Upper lobe of right lung (tissue), 1 donor: ENCODE results near the gene P2RY2. TPM values are rescaled to one million over a fixed set of nuclear protein-coding genes. Genes with fewer than 3 reads are reported as not detected.

Source experiments
- ATAC-seq: fragments of 200-7000 bp; cut with Tn5 transposase; one replicate; pipeline ENCODE4 v1.9.1; 2020; ENCODE audit warnings: mild to moderate bottlenecking, moderate library complexity
- DNase-seq: peaks from one replicate; pipeline ENCODE4 v3.0.0-alpha.2; 2020
- H3K27ac ChIP-seq: fragments of 200-600 bp; one replicate; pipeline ENCODE4 v1.8.0; 2022
- H3K27me3 ChIP-seq: fragments of 200-600 bp; one replicate; pipeline ENCODE4 v1.8.0; 2022; ENCODE audit warnings: mild to moderate bottlenecking
- H3K36me3 ChIP-seq: fragments of 200-600 bp; one replicate; pipeline ENCODE4 v1.8.0; 2022
- H3K4me1 ChIP-seq: fragments of 200-600 bp; one replicate; pipeline ENCODE4 v1.8.0; 2022
- H3K4me3 ChIP-seq: fragments of 200-600 bp; one replicate; pipeline ENCODE4 v1.8.0; 2022; ENCODE audit warnings: mild to moderate bottlenecking
- H3K9me3 ChIP-seq: fragments of 200-600 bp; one replicate; pipeline ENCODE4 v1.8.0; 2022
- CTCF ChIP-seq: fragments of 200-600 bp; IDR thresholded peaks from one replicate; pipeline ENCODE4 v1.8.0; 2022; ENCODE audit warnings: antibody characterized with exemption
- intact Hi-C: fragments of 100-400 bp; cut with DNase I; formaldehyde crosslinking; loops from one replicate; pipeline ENCODE4 v1.11.0; 2022
- total RNA-seq: library from RNA; stranded (reverse); fragmentation: NEBNext Ultra II Directional; extraction: Animal tissue kit (Norgen Biotek cat#: 25700); gene quantifications from one replicate; pipeline ENCODE4 v1.2.1, GENCODE V29; 2021
- donor health status: DM: no; HTN: yes; CAD: no; lungs with severe emphysema.

P2RY2 gene
- total RNA-seq, 1 donor from 2014 or later, result 7.4 TPM

DNA sequence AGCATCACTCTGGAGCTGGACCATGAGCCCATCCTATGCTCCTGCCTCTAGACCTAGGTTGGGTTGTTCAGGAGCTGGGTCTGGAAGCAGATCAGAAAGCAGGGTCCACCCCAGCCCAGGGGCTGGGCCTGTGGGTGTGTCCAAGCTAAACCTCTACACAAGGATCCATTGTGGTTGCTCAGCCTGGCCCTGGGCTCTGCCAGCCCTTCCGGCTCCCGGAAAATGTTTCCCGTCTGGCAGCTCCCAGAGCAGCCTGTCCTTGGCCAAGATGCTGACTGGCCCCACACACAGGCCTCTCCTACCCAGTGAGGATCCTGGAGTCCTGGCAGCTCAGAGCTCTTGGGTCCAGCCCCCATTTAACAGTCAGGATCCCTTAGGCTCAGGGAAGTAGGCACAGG, 40.7 kb upstream of the P2RY2 start:
- DNase-seq (no peak), ATAC-seq (peak; percentile 35)
- H3K27ac ChIP-seq, result peak overlapping the region; percentile 47
- intact Hi-C loops, result loop anchor here (10.0 kb wide), 1 partner anchor 453 kb away; no protein-coding TSS in a partner anchor
- H3K4me3 ChIP-seq, result no peak overlapping the region
- H3K4me1 ChIP-seq, result peaks cover 26% of the 10 kb centered on the region
- TF ChIP-seq CTCF, result no peak
- no peaks in the 10 kb centered on the region for H3K36me3 ChIP-seq
- no peaks in the 10 kb centered on the region for H3K9me3 ChIP-seq
- H3K27me3 ChIP-seq, result no peaks in the 10 kb centered on the region

- Histone ChIP-seq H3K4me3 (no peak overlapping the region), H3K9me3 (no peaks in the 10 kb centered on the region), H3K4me1 (peaks cover 26% of the 10 kb centered on the region), H3K27me3 (no peaks in the 10 kb centered on the region), H3K27ac (peak overlapping the region; percentile 47), H3K36me3 (no peaks in the 10 kb centered on the region)
- peak; percentile 81 for TF ChIP-seq CTCF
- peak; percentile 89 for DNase-seq
- ATAC-seq, result peak; percentile 96
- intact Hi-C loops, result loop anchor here (10.0 kb wide), 1 partner anchor 453 kb away; no protein-coding TSS in a partner anchor
Observed at GRCh38 chr11:73177778-73178539, 40.1 kb upstream of the P2RY2 start.

GRCh38 chr11:73178681-73179080, 39.4 kb upstream of the P2RY2 start:
- no peak for ATAC-seq
- peaks cover 26% of the 10 kb centered on the region for H3K4me1 ChIP-seq
- no peak for DNase-seq
- H3K9me3 ChIP-seq, result no peaks in the 10 kb centered on the region
- no peak overlapping the region for H3K4me3 ChIP-seq
- H3K27ac ChIP-seq, result no peak overlapping the region
- no peaks in the 10 kb centered on the region for H3K36me3 ChIP-seq
- no peak for TF ChIP-seq CTCF
- intact Hi-C loops, result loop anchor here (10.0 kb wide), 1 partner anchor 454 kb away; no protein-coding TSS in a partner anchor
- no peaks in the 10 kb centered on the region for H3K27me3 ChIP-seq

DNA sequence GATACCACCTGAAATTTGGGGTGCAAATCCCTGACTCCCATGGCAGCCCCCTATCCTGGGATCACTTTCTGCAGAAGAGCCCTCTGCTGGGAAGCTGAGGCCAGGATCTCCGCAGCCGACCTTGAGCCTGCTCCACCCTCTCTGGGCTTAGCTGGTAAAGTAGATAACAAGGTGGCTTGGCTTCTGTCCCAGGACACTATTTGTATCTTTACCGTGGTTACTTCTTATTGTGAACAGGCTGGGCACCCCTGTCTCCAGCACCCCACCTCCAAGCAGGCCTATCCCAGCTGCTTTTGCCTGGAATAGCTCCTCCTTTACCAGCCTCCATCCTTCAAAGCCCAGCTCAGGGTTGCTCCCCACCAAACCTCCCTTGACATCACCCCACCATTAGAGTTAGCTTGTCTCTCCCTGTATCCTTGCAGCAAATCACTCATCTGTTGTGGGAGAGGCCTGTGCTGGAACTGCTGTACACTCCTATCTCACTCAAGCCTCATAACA, 35.2 kb upstream of the P2RY2 start:
- Histone ChIP-seq H3K4me3 (no peak overlapping the region), H3K9me3 (no peaks in the 10 kb centered on the region), H3K27me3 (no peaks in the 10 kb centered on the region), H3K27ac (no peak overlapping the region), H3K36me3 (no peaks in the 10 kb centered on the region), H3K4me1 (peaks cover 18% of the 10 kb centered on the region)
- intact Hi-C loops, result loop anchor here (5.0 to 10.0 kb wide), 2 partner anchors 52 to 351 kb away; no protein-coding TSS in a partner anchor
- no peak for TF ChIP-seq CTCF
- ATAC-seq, result no peak
- DNase-seq, result no peak

GRCh38 chr11:73184953-73185671, 33.0 kb upstream of the P2RY2 start:
- ATAC-seq, result peak; percentile 93
- intact Hi-C loops, result loop anchor here (5.0 to 10.0 kb wide), 2 partner anchors 50 to 353 kb away; no protein-coding TSS in a partner anchor
- peak; percentile 86 for TF ChIP-seq CTCF

More at GRCh38 chr11:73184953-73185671, 33.0 kb upstream of the P2RY2 start:
- no peaks in the 10 kb centered on the region for H3K27me3 ChIP-seq
- H3K4me1 ChIP-seq, result peaks cover 13% of the 10 kb centered on the region
- no peaks in the 10 kb centered on the region for H3K36me3 ChIP-seq
- H3K4me3 ChIP-seq, result no peak overlapping the region
- no peak overlapping the region for H3K27ac ChIP-seq
- H3K9me3 ChIP-seq, result no peaks in the 10 kb centered on the region
- peak; percentile 85 for DNase-seq
